GM06990 (cell line): ENCODE results near the gene EEF2K.

Experiments
- DNase-seq: peaks from one replicate; pipeline ENCODE4 v3.0.0-alpha.2; 2011; ENCODE audit not compliant: insufficient read length; ENCODE audit errors: extremely low read depth
- H3K27me3 ChIP-seq: replicated peaks from 2 replicates; pipeline ENCODE4 v1.6.0; 2011; ENCODE audit warnings: low read length; ENCODE audit not compliant: control insufficient read depth, insufficient read depth
- H3K36me3 ChIP-seq: 2 replicates; pipeline ENCODE4 v1.5.1; 2011; ENCODE audit warnings: low read length; ENCODE audit not compliant: control insufficient read depth, insufficient read depth
- H3K4me3 ChIP-seq: replicated peaks from 2 replicates; pipeline ENCODE4 v1.5.1; 2011; ENCODE audit warnings: low read depth, mild to moderate bottlenecking, control low read depth, low read length
- TF ChIP-seq, protein P1 (sequence below): IDR thresholded peaks from 2 replicates; pipeline ENCODE4 v1.5.1; 2011; ENCODE audit warnings: low read length, control low read depth, mild to moderate bottlenecking, inconsistent platforms; ENCODE audit not compliant: insufficient read depth, poor library complexity, severe bottlenecking

Gene EEF2K

DNA sequence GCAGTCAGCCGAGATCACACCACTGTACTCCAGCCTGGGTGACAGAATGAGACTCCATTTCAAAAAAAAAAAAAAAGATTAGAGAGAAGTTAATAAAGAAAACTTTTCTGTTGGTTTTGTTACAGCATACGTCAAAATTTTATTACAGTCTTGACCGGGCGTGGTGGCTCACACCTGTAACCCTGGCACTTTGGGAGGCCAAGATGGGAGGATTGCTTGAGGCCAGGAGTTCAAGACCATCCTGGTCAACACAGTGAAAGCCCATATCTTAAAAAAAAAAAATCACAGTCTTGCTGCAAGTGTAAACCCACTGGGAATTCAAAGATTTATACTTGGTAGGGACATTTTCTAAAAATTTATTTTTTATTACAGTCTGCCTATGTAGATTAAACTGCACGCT is 84.9 kb downstream of the EEF2K start:
- peaks cover 2% of the 10 kb centered on the region; the same call in 1 of the 2 replicates for H3K36me3 ChIP-seq
- H3K27me3 ChIP-seq: no peaks in the 10 kb centered on the region
- DNase-seq: no peak
- no peak overlapping the region for H3K4me3 ChIP-seq
- TF ChIP-seq, protein P1, sequence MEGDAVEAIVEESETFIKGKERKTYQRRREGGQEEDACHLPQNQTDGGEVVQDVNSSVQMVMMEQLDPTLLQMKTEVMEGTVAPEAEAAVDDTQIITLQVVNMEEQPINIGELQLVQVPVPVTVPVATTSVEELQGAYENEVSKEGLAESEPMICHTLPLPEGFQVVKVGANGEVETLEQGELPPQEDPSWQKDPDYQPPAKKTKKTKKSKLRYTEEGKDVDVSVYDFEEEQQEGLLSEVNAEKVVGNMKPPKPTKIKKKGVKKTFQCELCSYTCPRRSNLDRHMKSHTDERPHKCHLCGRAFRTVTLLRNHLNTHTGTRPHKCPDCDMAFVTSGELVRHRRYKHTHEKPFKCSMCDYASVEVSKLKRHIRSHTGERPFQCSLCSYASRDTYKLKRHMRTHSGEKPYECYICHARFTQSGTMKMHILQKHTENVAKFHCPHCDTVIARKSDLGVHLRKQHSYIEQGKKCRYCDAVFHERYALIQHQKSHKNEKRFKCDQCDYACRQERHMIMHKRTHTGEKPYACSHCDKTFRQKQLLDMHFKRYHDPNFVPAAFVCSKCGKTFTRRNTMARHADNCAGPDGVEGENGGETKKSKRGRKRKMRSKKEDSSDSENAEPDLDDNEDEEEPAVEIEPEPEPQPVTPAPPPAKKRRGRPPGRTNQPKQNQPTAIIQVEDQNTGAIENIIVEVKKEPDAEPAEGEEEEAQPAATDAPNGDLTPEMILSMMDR: no peak

DNA sequence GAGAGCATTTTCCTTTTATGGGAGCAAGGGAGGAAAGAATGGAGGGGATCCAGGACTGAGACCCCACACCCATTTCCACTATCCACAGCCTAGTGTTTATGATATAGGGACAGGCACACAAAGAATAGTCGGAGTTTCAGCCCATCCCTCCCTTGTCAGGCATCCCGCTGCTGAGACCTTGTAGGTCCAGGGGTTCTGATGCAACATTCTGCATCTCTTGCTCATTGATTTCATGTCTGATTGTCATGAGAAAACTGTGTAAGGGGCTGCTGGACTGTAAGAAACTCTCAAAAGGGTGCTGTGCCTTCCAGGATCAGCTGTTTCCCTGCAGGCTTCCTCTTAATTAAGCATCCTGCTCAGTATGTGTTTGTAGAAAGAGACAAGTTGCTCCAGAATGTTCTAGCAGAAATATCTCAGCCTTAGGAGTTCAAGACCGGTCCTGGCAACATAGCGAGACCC is 85.8 kb downstream of the EEF2K start:
- Histone ChIP-seq H3K27me3 (no peaks in the 10 kb centered on the region), H3K4me3 (no peak overlapping the region), H3K36me3 (no peaks in the 10 kb centered on the region)
- TF ChIP-seq, protein P1: no peak
- DNase-seq: no peak

DNA sequence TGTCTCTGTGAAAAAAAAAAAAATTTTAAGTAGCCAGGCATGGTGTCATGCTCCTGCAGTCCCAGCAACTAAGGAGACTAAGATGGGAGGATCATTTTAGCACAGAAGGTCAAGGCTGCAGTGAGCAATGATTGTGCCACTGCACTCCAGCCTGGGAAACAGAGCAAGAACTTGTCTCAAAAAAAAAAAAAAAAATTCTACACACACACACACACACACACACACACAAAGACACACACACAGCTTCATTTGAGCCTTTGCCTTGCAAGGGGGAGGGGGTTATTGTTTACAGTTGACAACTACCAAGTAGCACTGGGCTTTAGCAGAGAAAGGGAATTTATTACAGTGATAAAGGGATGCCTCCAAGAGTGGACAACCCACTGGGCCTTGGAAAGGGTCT is 86.2 kb downstream of the EEF2K start:
- Histone ChIP-seq H3K27me3 (no peaks in the 10 kb centered on the region), H3K36me3 (no peaks in the 10 kb centered on the region), H3K4me3 (no peak overlapping the region)
- no peak for DNase-seq
- TF ChIP-seq, protein P1: no peak

DNA sequence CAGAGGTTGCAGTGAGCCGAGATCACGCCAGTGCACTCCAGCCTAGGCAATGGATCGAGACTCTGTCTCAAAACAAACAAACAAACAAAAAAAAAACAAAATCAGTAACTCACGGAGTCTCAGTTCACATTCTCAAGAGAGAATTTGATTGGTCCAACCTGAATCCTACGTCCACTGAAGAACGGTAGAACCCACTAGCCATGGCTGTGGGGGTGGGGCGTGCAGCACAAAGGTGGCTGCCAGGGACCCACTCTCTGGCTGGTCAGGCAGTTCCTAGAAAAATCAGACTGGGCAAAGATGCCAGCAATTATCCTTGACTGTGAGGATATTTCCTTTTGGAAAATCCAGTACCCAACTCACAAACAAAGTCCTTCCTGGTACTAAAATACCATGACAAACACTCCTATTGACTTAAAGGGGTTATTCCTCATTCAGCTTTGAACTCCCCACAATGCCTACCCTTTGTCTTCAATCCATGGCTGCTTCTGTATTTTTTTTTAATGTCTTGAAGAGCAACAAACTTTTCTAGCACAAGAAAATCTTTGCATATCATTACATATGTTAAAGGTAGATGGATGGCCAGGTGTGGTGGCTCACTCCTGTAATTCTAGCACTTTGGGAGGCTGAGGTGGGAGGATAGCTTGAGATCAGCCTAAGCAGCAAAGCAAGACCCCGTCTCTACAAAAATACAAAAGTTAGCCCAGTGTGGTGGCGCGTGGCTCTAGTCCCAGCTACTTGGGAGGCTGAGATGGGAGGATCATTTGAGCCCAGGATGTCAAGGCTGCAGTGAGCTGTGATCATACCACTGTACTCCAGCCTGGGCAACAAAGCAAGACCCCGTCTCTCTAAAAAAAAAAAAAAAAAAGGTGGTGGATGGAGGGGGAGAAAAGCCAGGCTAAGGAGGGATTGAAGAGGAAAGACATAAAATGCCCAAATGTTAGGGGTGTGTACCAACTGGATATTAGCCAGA is 87.3 kb downstream of the EEF2K start:
- H3K4me3 ChIP-seq: no peak overlapping the region
- H3K36me3 ChIP-seq: no peaks in the 10 kb centered on the region
- DNase-seq: no peak
- no peaks in the 10 kb centered on the region for H3K27me3 ChIP-seq
- TF ChIP-seq, protein P1: no peak

DNA sequence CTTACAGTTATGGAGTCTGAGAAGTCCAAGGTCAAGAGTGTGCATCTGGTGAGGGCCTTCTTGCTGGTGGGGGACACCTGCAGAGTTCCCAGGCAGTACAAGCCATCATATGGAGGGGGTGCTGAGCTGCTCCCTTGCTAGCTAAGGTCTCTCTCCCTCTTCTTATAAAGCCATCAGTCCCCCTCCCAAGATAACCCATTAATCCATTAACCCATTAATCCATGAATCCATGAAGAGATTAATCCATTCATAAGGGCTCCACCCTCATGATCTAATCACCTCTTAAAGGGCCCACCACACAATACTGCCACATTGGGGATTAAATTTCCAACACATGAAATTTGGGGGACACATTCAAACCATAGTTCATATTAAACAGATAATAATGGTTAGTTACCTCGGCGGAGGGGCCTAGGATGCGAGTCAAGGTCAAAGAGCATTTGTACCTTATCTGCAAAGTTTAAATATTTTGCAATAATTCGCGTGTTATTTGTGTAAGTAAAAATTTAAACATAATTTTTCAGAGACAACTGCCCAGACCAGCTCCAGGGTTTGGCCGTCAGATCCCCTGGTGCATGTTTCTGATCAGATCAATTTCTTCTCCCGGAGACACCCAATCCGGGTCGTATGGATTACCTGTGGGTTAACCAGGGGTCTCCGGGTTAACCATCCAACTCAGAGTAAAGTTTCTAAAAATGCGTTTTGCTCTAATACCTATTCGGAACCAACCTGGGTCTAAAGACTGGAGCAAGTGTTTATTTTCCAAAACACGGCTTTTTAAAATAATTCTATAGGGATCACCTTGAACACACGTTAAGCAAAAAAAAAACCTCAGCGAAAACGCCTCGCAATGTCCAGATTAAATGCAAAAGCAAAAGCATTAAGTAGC is 90.4 kb downstream of the EEF2K start:
- TF ChIP-seq, protein P1: no peak
- no peaks in the 10 kb centered on the region for H3K27me3 ChIP-seq
- H3K4me3 ChIP-seq: peak overlapping the region; percentile 71
- no peaks in the 10 kb centered on the region; the same call in 1 of the 2 replicates for H3K36me3 ChIP-seq
- DNase-seq: no peak
